ENCODE measurements around the gene CCDC192.

DNA sequence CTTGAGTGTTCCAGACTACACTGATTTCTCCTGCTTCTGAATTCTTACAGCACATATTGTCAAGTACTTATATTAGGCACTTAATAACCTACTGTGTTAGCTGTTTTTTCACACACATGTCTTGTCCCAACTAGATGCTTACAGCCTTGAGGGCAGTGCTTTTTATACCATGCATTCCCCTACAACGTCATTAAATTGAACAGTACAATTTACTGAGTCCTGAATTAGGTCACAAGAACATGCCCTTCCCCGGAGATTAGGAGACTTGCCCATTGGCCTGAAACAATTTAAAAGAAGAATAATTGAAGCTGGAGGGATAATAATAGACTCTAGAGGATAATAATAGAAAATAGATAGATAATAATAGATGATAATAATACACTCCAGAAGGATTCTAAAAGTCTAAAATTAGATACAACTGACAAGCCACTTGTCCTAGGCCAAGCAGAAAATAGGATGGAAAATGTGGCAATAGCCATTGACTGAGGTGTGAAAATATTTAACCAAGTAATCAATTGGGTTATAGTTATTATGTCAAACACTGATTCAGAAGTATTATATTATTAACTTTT, 267.7 kb downstream of the CCDC192 start:
- TF ChIP-seq POLR2A (IDR thresholded peaks at IDR 0.05): no peak
- TF ChIP-seq, protein P1, sequence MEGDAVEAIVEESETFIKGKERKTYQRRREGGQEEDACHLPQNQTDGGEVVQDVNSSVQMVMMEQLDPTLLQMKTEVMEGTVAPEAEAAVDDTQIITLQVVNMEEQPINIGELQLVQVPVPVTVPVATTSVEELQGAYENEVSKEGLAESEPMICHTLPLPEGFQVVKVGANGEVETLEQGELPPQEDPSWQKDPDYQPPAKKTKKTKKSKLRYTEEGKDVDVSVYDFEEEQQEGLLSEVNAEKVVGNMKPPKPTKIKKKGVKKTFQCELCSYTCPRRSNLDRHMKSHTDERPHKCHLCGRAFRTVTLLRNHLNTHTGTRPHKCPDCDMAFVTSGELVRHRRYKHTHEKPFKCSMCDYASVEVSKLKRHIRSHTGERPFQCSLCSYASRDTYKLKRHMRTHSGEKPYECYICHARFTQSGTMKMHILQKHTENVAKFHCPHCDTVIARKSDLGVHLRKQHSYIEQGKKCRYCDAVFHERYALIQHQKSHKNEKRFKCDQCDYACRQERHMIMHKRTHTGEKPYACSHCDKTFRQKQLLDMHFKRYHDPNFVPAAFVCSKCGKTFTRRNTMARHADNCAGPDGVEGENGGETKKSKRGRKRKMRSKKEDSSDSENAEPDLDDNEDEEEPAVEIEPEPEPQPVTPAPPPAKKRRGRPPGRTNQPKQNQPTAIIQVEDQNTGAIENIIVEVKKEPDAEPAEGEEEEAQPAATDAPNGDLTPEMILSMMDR (IDR thresholded peaks at IDR 0.05): no peak
- no peak for TF ChIP-seq POLR2AphosphoS5 (IDR thresholded peaks at IDR 0.05)
